GM08714 (cell line): Measurements from ENCODE around the gene STARD9.

ENCODE experiments used
- H3K4me3 ChIP-seq: fragments of 200-500 bp; sonication (Bioruptor generic); 2 replicates; pipeline ENCODE4 v1.5.1; 2014; ENCODE audit warnings: mild to moderate bottlenecking, low read length, inconsistent platforms
- ZNF274 ChIP-seq: IDR thresholded peaks from 2 replicates; pipeline ENCODE4 v1.6.1; 2012; ENCODE audit warnings: mild to moderate bottlenecking, low read depth, low read length

The STARD9 gene

DNA sequence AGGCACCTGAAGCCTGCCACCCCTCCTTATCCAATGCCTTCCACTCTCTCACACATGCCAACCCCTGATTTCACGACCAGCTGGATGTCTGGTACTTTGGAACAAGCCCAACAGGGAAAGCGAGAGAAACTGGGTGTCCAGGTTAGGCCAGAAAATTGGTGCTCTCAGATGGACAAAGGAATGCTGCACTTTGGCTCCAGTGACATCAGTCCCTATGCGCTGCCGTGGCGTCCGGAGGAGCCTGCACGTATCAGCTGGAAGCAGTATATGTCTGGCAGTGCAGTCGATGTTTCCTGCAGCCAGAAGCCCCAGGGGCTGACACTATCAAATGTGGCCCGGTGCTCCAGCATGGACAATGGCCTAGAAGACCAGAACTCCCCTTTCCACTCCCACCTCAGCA is 116.4 kb downstream of the STARD9 start:
- no peak overlapping the region for H3K4me3 ChIP-seq
- no peak for TF ChIP-seq ZNF274

GRCh38 chr15:42692536-42692935 is 117.1 kb downstream of the STARD9 start:
- no peak overlapping the region for H3K4me3 ChIP-seq
- no peak for TF ChIP-seq ZNF274

- H3K4me3 ChIP-seq = no peak overlapping the region
- no peak for TF ChIP-seq ZNF274
These were observed 117.6 kb downstream of the STARD9 start for GRCh38 chr15:42692997-42693396.

DNA sequence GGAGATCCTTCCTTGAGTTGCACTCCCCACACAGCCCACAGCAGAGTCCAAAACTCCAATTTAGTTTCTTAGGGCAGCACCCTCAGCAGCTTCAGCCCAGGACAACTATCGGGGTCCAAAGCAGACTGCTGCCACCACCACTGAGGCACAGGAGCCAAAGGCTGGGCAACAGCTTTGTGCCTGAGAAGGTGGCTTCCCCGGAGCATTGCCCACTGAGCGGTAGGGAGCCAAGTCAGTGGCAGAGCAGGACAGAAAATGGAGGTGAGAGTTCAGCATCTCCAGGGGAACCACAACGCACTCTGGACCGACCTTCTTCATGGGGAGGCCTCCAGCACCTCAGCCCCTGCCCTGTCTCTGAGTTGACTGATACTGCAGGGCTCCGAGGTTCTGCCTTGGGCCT is 118.1 kb downstream of the STARD9 start:
- TF ChIP-seq ZNF274 = no peak

DNA sequence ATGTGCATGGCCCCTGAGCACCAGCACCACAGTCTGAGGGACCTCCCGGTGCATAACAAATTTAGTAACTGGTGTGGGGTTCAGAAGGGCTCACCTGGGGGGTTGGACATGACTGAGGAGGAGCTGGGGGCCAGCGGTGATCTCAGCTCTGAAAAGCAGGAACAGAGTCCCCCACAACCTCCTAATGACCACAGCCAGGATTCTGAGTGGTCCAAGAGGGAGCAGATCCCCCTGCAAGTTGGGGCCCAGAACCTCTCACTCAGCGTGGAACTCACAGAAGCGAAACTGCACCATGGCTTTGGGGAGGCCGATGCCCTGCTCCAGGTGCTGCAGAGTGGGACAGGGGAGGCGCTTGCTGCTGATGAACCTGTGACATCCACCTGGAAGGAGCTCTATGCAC is 118.5 kb downstream of the STARD9 start:
- H3K4me3 ChIP-seq = no peak overlapping the region
- TF ChIP-seq ZNF274 = no peak

More for the DNA sequence above, 118.1 kb downstream of the STARD9 start:
- H3K4me3 ChIP-seq = no peak overlapping the region

DNA sequence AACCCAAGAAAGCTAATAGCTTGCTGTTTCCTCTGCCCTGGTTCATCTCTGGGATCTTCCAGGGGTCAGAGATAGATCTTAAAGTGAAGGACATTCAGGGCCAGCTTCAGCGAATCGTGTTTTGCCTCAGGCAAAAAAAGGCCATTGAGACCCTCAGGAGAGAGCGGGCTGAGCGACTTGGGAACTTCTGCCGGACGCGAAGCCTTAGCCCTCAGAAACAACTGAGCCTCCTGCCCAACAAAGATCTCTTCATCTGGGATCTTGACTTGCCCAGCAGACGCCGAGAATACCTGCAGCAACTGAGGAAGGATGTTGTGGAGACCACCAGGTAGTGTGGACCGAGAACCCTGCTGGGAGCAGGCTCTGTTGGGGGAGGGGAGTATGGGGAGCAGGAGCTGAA is 119.0 kb downstream of the STARD9 start:
- TF ChIP-seq ZNF274 = no peak
- H3K4me3 ChIP-seq = no peak overlapping the region

DNA sequence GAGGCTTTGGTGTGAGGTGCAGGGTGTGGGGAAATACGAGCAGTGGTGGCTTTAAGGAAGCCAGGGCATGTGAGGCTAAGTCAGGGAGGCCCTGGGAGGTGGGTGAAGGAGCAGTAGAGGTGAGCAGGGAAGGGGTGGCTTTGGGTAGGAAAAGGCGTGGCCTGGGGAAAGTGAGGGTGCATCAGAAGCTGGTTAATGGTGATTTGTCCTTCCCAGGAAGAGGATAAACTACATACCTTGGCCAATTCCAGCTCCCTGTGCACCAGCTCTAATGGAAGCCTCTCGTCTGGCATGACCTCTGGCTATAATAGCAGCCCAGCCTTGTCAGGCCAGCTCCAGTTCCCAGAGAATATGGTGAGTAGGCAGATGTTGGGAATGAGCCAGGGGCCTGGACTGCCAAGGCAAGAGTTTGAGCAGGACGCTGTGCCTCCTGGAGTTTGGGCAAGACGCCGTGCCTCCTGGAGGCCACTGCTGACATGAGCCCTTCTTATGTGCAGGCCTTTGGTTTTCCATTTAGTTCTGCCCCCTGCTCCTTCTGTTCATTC is 120.2 kb downstream of the STARD9 start:
- no peak for TF ChIP-seq ZNF274
- no peak overlapping the region for H3K4me3 ChIP-seq

DNA sequence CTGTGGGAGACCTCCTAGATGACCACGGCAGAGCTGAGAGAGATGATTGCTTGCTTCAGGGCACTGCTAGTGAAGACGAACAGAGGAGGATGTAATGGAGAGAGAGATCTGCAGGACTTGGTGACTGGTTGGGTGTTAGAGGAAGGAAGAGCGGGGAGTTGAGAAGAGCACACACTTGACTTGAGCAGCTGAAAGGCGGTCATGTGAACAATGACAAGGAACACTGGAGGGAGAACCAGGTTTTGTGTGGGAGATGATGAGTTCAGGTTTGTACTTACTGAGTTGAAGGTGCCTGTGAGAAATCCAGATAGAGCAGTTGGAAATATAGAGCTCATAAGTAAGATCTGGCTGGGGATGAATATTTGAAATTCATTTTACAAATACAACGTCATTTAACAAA is 121.2 kb downstream of the STARD9 start:
- TF ChIP-seq ZNF274 = no peak
- H3K4me3 ChIP-seq = no peak overlapping the region

GRCh38 chr15:42704492-42704926 is 129.1 kb downstream of the STARD9 start:
- no peak for TF ChIP-seq ZNF274
- no peak overlapping the region for H3K4me3 ChIP-seq

- H3K4me3 ChIP-seq = no peak overlapping the region
- TF ChIP-seq ZNF274 = no peak
These were observed 129.9 kb downstream of the STARD9 start for GRCh38 chr15:42705336-42705735.

- TF ChIP-seq ZNF274 = no peak
- H3K4me3 ChIP-seq = no peak overlapping the region
These were observed 131.7 kb downstream of the STARD9 start for GRCh38 chr15:42707068-42707467.

GRCh38 chr15:42707873-42708544 is 132.6 kb downstream of the STARD9 start:
- TF ChIP-seq ZNF274 = no peak

GRCh38 chr15:42710662-42711061 is 135.3 kb downstream of the STARD9 start:
- TF ChIP-seq ZNF274 = no peak
- no peak overlapping the region for H3K4me3 ChIP-seq

More at GRCh38 chr15:42707873-42708544, 132.6 kb downstream of the STARD9 start:
- no peak overlapping the region for H3K4me3 ChIP-seq

DNA sequence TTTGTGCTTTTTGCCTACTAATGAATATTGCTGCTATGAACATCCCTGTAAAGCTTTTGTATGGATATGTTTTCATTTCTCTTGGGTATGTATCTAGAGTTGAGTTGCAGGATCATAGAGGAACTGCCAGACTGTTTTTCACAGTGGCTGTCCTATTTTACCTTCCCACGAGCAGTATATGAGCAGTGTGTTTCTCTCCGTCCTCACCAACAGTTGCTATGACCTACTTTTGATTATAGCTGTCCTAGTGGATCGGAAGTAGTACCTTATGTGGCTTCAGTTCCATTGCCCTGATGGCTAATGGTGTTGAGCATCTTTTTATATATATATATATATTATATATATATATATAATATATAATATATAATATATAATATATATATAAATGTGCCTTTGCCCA is 136.3 kb downstream of the STARD9 start:
- no peak for TF ChIP-seq ZNF274

GRCh38 chr15:42712584-42712983 is 137.2 kb downstream of the STARD9 start:
- H3K4me3 ChIP-seq = no peak overlapping the region
- TF ChIP-seq ZNF274 = no peak

More for the DNA sequence above, 136.3 kb downstream of the STARD9 start:
- no peak overlapping the region for H3K4me3 ChIP-seq

- TF ChIP-seq ZNF274 = no peak
- H3K4me3 ChIP-seq = no peak overlapping the region
These were observed 140.7 kb downstream of the STARD9 start for GRCh38 chr15:42716125-42716524.
